Loucy (cell line): ENCODE results near the gene WWOX.

ENCODE experiments used
- H2AFZ ChIP-seq: fragments of 200-600 bp; sonication (generic); 2 replicates; pipeline ENCODE4 v1.6.0; 2016; ENCODE audit warnings: antibody characterized with exemption, mild to moderate bottlenecking, low read length, moderate library complexity
- H3F3A ChIP-seq: fragments of 200-600 bp; 2 replicates; pipeline ENCODE4 v1.6.0; 2016; ENCODE audit warnings: antibody characterized with exemption, low read depth, mild to moderate bottlenecking
- H3K27me3 ChIP-seq: fragments of 200-600 bp; sonication (generic); 2 replicates; pipeline ENCODE4 v1.6.1; 2014; ENCODE audit warnings: low read length, mild to moderate bottlenecking; ENCODE audit not compliant: insufficient read depth, poor library complexity, severe bottlenecking
- H3K36me3 ChIP-seq: fragments of 200-600 bp; sonication (generic); 2 replicates; pipeline ENCODE4 v1.6.1; 2016; ENCODE audit warnings: low read length; ENCODE audit not compliant: insufficient read depth
- H3K4me1 ChIP-seq: fragments of 200-600 bp; sonication (generic); 2 replicates; pipeline ENCODE4 v1.5.1; 2014; ENCODE audit warnings: low read length, mild to moderate bottlenecking; ENCODE audit not compliant: insufficient read depth, poor library complexity, severe bottlenecking
- H3K4me2 ChIP-seq: fragments of 200-600 bp; sonication (generic); 2 replicates; pipeline ENCODE4 v1.6.0; 2014; ENCODE audit warnings: antibody characterized with exemption, low read length, low read depth, mild to moderate bottlenecking; ENCODE audit not compliant: poor library complexity, severe bottlenecking
- H3K4me3 ChIP-seq: fragments of 200-600 bp; sonication (generic); 2 replicates; pipeline ENCODE4 v1.5.1; 2014; ENCODE audit warnings: low read length, mild to moderate bottlenecking, mixed read lengths; ENCODE audit not compliant: poor library complexity, severe bottlenecking
- H3K79me2 ChIP-seq: fragments of 200-600 bp; sonication (generic); 2 replicates; pipeline ENCODE4 v1.6.1; 2014; ENCODE audit warnings: low read length; ENCODE audit not compliant: insufficient read depth
- H3K9ac ChIP-seq: fragments of 200-600 bp; sonication (generic); 2 replicates; pipeline ENCODE4 v1.6.0; 2014; ENCODE audit warnings: mild to moderate bottlenecking, low read depth, low read length, moderate library complexity; ENCODE audit not compliant: poor library complexity, severe bottlenecking
- H3K9me2 ChIP-seq: fragments of 200-600 bp; sonication (generic); replicated peaks from 2 replicates; pipeline ENCODE4 v1.6.1; 2016; ENCODE audit warnings: low read depth, low read length, mixed read lengths
- H3K9me3 ChIP-seq: fragments of 200-600 bp; sonication (generic); 2 replicates; pipeline ENCODE4 v1.6.1; 2014; ENCODE audit warnings: mild to moderate bottlenecking, antibody characterized with exemption, low read length, low read depth; ENCODE audit not compliant: insufficient read depth
- H4K20me1 ChIP-seq: fragments of 200-600 bp; sonication (generic); 2 replicates; pipeline ENCODE4 v1.6.0; 2014; ENCODE audit warnings: antibody characterized with exemption, low read length, mild to moderate bottlenecking; ENCODE audit not compliant: insufficient read depth, poor library complexity, severe bottlenecking
- EZH2phosphoT487 ChIP-seq: fragments of 200-600 bp; IDR thresholded peaks from 2 replicates; pipeline ENCODE4 v1.6.1; 2018; ENCODE audit warnings: antibody characterized with exemption, mild to moderate bottlenecking, moderate library complexity, borderline replicate concordance
- TF ChIP-seq, protein P1 (sequence below): fragments of 200-600 bp; sonication (generic); conservative IDR thresholded peaks from 2 replicates; pipeline ENCODE4 v1.5.1; 2014; ENCODE audit warnings: mild to moderate bottlenecking, antibody characterized with exemption, low read length

Gene WWOX

GRCh38 chr16:78180349-78180748 is 80.9 kb downstream of the WWOX start:
- no peaks in the 10 kb centered on the region for H4K20me1 ChIP-seq
- no peak overlapping the region for H2AFZ ChIP-seq
- no peaks in the 10 kb centered on the region for H3F3A ChIP-seq
- H3K9ac ChIP-seq: no peak overlapping the region
- no peaks in the 10 kb centered on the region for H3K9me2 ChIP-seq
- H3K4me1 ChIP-seq: peaks cover 13% of the 10 kb centered on the region
- no peaks in the 10 kb centered on the region for H3K27me3 ChIP-seq
- H3K9me3 ChIP-seq: no peaks in the 10 kb centered on the region
- H3K4me3 ChIP-seq: no peak overlapping the region
- TF ChIP-seq EZH2phosphoT487: no peak
- TF ChIP-seq, protein P1, sequence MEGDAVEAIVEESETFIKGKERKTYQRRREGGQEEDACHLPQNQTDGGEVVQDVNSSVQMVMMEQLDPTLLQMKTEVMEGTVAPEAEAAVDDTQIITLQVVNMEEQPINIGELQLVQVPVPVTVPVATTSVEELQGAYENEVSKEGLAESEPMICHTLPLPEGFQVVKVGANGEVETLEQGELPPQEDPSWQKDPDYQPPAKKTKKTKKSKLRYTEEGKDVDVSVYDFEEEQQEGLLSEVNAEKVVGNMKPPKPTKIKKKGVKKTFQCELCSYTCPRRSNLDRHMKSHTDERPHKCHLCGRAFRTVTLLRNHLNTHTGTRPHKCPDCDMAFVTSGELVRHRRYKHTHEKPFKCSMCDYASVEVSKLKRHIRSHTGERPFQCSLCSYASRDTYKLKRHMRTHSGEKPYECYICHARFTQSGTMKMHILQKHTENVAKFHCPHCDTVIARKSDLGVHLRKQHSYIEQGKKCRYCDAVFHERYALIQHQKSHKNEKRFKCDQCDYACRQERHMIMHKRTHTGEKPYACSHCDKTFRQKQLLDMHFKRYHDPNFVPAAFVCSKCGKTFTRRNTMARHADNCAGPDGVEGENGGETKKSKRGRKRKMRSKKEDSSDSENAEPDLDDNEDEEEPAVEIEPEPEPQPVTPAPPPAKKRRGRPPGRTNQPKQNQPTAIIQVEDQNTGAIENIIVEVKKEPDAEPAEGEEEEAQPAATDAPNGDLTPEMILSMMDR: no peak
- no peaks in the 10 kb centered on the region for H3K36me3 ChIP-seq
- H3K4me2 ChIP-seq: no peak overlapping the region
- no peaks in the 10 kb centered on the region for H3K79me2 ChIP-seq

DNA sequence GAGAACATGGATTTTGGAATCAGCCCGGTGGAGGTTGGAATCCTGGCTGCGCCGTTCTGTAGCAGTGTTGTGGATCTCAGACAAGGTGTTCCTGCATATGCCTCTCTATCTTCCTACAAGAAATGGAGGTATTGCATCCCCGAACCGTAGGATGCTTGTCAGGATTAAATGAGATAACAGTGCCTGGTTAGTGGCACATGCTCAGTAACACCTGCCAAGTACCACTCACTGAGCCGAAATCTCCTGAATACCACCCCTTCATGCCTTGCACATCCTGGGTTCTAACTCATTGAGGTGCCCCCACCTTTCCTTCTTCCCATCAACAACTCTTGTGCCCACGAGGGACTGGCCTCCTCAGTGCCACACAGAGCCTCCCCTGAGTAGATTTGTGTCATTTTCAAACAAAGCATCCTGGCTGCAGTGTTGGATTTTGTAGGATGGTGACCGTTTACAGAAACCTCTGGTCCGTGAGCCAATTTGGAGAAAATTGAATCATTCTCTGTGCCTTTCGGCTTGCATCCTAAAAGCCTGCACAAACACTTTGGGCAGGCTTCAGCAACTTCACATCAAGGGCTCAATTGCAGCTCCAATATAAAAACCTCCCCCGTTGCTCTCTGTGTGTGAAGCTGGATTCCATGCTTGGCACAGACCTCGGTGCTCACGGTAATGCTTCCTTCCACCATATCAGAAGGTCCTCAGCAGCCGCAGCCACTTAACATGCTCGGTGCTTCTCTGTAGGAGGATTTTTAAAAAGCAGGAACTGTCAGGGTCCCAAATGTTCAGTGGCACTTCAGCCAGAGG is 84.2 kb downstream of the WWOX start:
- H3K4me1 ChIP-seq: no peaks in the 10 kb centered on the region
- H3K27me3 ChIP-seq: no peaks in the 10 kb centered on the region
- H3K4me3 ChIP-seq: no peak overlapping the region
- no peaks in the 10 kb centered on the region for H4K20me1 ChIP-seq
- H3K9me2 ChIP-seq: no peaks in the 10 kb centered on the region
- no peaks in the 10 kb centered on the region for H3K79me2 ChIP-seq
- H3K9me3 ChIP-seq: no peaks in the 10 kb centered on the region
- TF ChIP-seq, protein P1: no peak
- no peak for TF ChIP-seq EZH2phosphoT487
- H3F3A ChIP-seq: no peaks in the 10 kb centered on the region
- H3K4me2 ChIP-seq: no peak overlapping the region
- no peaks in the 10 kb centered on the region for H3K36me3 ChIP-seq
- no peak overlapping the region for H2AFZ ChIP-seq
- no peak overlapping the region for H3K9ac ChIP-seq

DNA sequence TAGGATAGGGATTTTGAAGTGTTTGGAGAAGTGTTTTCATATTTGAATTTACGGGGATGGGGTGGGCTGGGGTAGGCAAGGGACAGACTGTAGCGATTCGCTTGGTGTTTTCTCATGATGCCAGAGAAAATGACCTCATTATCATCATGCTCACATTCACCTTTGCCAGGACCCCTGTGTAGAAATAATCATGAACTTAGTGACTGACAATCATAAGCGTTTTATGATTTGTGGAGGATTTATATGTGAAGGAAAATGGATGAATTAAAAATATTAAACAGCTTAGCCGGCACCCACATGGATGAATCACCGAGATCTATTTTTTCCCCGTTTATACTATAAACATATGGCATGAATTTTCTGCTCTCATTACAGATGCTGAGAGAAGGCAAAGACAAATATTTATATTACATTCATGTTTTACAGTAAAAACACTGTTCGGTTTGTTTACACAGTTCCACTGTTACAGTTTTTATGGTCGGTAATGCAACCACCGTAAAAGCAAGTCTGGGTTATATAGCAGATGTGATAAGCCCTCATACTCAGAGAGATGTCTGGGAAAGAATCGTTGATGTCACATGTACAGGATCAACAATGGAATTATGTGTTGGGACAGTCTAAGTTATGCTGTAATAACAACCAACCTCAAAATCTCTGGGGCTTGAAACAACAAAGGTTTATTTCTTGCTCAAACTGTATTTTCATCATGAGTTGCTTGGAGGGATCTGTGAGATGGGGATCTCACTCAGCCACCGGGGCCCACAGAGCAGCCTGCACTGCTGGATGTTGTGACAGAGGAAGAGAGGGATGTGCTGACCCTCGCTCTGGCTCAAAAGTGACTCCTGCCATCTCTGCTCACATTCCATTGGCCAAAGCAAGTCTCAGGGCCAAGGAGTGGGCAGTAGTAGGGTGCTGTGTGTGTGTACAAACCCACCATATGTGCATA is 85.1 kb downstream of the WWOX start:
- H3K27me3 ChIP-seq: no peaks in the 10 kb centered on the region
- no peaks in the 10 kb centered on the region for H3K4me1 ChIP-seq
- TF ChIP-seq EZH2phosphoT487: no peak
- TF ChIP-seq, protein P1: no peak
- H2AFZ ChIP-seq: no peak overlapping the region
- H3K9me3 ChIP-seq: no peaks in the 10 kb centered on the region
- H3K4me3 ChIP-seq: no peak overlapping the region
- no peak overlapping the region for H3K9ac ChIP-seq
- H3K79me2 ChIP-seq: no peaks in the 10 kb centered on the region
- H4K20me1 ChIP-seq: no peaks in the 10 kb centered on the region
- H3K9me2 ChIP-seq: no peaks in the 10 kb centered on the region
- no peaks in the 10 kb centered on the region for H3K36me3 ChIP-seq
- no peaks in the 10 kb centered on the region for H3F3A ChIP-seq
- no peak overlapping the region for H3K4me2 ChIP-seq
